ENCODE measurements around the gene HOXA6.

The HOXA6 gene

DNA sequence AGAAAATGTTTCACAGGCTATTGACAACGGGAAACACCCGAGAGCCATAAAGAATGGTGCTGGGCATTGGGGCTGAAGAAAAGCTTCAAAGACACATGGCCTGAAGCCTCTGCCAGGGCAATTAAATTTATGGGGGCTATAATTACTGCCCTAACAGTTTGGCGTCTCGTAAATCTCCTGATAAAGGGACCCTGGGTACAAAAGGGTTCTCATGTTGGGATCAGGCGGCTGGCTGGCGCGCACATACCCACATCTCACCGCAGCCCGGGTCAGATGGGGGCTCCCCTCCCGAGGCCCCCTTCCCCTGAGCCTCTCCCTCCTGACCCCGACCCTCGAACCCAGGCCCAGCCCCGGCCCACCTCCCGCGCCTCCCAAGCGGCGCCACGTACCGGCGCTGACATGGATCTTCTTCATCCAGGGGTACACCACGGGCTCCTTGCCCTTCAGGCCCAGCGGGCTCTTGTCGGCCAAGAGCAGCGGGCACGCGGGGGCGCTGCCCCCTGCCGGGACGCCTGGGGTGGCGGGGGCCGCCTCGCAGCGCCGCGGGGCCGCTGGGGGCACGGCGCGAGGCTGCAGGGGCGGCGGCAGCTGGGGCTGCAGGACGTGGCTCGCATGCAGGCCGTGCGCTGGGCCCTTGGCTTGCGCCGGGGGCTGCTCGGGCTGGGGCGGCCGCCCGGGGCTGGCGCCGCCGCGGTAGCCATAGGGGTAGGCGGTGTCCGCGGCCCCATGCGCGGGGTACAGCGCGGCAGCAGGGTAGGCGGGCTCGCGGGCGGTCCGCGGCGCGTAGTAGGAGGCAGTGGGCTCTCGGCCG is 17.6 kb downstream of the HOXA6 start:
- TF ChIP-seq, protein P1, sequence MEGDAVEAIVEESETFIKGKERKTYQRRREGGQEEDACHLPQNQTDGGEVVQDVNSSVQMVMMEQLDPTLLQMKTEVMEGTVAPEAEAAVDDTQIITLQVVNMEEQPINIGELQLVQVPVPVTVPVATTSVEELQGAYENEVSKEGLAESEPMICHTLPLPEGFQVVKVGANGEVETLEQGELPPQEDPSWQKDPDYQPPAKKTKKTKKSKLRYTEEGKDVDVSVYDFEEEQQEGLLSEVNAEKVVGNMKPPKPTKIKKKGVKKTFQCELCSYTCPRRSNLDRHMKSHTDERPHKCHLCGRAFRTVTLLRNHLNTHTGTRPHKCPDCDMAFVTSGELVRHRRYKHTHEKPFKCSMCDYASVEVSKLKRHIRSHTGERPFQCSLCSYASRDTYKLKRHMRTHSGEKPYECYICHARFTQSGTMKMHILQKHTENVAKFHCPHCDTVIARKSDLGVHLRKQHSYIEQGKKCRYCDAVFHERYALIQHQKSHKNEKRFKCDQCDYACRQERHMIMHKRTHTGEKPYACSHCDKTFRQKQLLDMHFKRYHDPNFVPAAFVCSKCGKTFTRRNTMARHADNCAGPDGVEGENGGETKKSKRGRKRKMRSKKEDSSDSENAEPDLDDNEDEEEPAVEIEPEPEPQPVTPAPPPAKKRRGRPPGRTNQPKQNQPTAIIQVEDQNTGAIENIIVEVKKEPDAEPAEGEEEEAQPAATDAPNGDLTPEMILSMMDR (conservative IDR thresholded peaks at IDR 0.05; ENCODE audit: low read depth, low read length) = no peak
- no peak for DNase-seq (ENCODE audit: low read depth)
- no peak overlapping the region for H3K4me3 ChIP-seq (ENCODE audit: low read length)

GRCh38 chr7:27128776-27129728 is 18.5 kb downstream of the HOXA6 start:
- H3K4me3 ChIP-seq (ENCODE audit: low read length) = no peak overlapping the region
- DNase-seq (ENCODE audit: low read depth) = no peak

DNA sequence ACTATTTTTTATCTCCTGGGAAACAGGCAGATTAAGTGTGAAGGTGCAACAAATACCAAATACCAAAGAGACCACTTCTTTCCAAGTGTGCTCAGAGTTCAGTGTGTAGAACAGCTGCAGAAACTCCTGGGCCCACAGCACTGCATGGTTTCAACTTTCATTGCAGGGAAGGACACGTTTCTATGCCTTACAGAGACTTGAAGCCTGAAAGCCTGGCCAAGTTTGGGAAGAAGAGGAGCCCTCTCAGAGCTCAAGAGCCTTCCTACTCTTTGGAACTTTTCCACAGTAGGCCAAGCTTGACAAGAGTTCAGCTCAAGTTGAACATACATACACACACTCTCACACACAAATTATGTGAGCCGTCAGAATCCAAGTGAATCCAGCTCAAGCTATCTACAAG is 19.5 kb downstream of the HOXA6 start:
- no peak for DNase-seq (ENCODE audit: low read depth)
- TF ChIP-seq, protein P1 (conservative IDR thresholded peaks at IDR 0.05; ENCODE audit: low read depth, low read length) = no peak
- no peak overlapping the region for H3K4me3 ChIP-seq (ENCODE audit: low read length)

More at GRCh38 chr7:27128776-27129728, 18.5 kb downstream of the HOXA6 start:
- TF ChIP-seq, protein P1 (conservative IDR thresholded peaks at IDR 0.05; ENCODE audit: low read depth, low read length) = no peak

DNA sequence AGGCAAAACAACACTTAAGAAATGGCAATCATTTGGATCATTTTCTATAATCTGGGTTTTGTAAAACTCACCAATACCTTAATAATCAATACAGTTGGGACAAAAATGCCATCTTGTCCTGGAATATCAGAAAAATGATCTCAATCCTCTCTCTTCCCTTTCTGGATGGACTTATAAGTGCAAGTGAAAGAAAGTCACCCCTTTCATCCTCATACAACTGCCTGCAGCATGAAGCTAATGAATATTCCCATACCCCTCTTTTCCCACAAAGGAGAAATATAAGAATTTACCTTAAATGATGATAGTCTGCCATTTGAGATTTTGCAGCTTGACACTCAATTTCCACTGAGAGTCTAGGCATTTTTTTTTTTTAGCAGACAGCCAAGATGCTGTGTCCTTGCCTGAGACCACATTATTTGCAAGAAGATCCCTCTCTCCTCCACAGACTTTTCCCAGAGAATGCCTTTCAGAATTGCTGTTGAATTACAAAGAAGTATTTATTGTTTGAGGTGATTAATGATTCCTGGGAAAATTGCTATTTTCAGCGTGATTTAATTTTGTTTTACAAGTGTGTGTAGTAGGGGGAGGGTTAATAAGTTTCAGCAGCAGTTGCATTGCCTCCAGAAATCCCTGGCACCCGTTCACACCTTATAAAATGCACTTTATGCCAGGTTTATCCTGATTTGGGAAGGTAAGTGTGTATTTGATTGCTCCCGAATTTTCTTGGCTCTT is 20.8 kb downstream of the HOXA6 start:
- DNase-seq (ENCODE audit: low read depth) = no peak
- TF ChIP-seq, protein P1 (conservative IDR thresholded peaks at IDR 0.05; ENCODE audit: low read depth, low read length) = no peak
- H3K4me3 ChIP-seq (ENCODE audit: low read length) = no peak overlapping the region

- H3K4me3 ChIP-seq (ENCODE audit: low read length) = no peak overlapping the region
- TF ChIP-seq, protein P1 (conservative IDR thresholded peaks at IDR 0.05; ENCODE audit: low read depth, low read length) = no peak
- DNase-seq (ENCODE audit: low read depth) = no peak
Observed at GRCh38 chr7:27125986-27126394, 21.6 kb downstream of the HOXA6 start.

- no peak for DNase-seq (ENCODE audit: low read depth)
- no peak overlapping the region for H3K4me3 ChIP-seq (ENCODE audit: low read length)
- TF ChIP-seq, protein P1 (conservative IDR thresholded peaks at IDR 0.05; ENCODE audit: low read depth, low read length) = no peak
Observed at GRCh38 chr7:27124902-27125689, 22.5 kb downstream of the HOXA6 start.

Data from retinal pigment epithelial cell (primary cell).